Upper lobe of right lung (tissue), 1 donor: Measurements from ENCODE around the gene DRGX. TPM values are rescaled to one million over a fixed set of nuclear protein-coding genes. Genes with fewer than 3 reads are reported as not detected.

ENCODE experiments used
- ATAC-seq: fragments of 200-7000 bp; cut with Tn5 transposase; one replicate; pipeline ENCODE4 v1.9.1; 2020; ENCODE audit warnings: mild to moderate bottlenecking, moderate library complexity
- DNase-seq: peaks from one replicate; pipeline ENCODE4 v3.0.0-alpha.2; 2020
- H3K27ac ChIP-seq: fragments of 200-600 bp; one replicate; pipeline ENCODE4 v1.8.0; 2022
- H3K27me3 ChIP-seq: fragments of 200-600 bp; one replicate; pipeline ENCODE4 v1.8.0; 2022; ENCODE audit warnings: mild to moderate bottlenecking
- H3K36me3 ChIP-seq: fragments of 200-600 bp; one replicate; pipeline ENCODE4 v1.8.0; 2022
- H3K4me1 ChIP-seq: fragments of 200-600 bp; one replicate; pipeline ENCODE4 v1.8.0; 2022
- H3K4me3 ChIP-seq: fragments of 200-600 bp; one replicate; pipeline ENCODE4 v1.8.0; 2022; ENCODE audit warnings: mild to moderate bottlenecking
- H3K9me3 ChIP-seq: fragments of 200-600 bp; one replicate; pipeline ENCODE4 v1.8.0; 2022
- intact Hi-C: fragments of 100-400 bp; cut with DNase I; formaldehyde crosslinking; loops from one replicate; pipeline ENCODE4 v1.11.0; 2022
- total RNA-seq: library from RNA; stranded (reverse); fragmentation: NEBNext Ultra II Directional; extraction: Animal tissue kit (Norgen Biotek cat#: 25700); gene quantifications from one replicate; pipeline ENCODE4 v1.2.1, GENCODE V29; 2021
- TF ChIP-seq, protein P1 (sequence below): fragments of 200-600 bp; IDR thresholded peaks from one replicate; pipeline ENCODE4 v1.8.0; 2022; ENCODE audit warnings: antibody characterized with exemption
- donor health status: DM: no; HTN: yes; CAD: no; lungs with severe emphysema.

DRGX gene
- total RNA-seq, 1 donor from 2014 or later: not detected

DNA sequence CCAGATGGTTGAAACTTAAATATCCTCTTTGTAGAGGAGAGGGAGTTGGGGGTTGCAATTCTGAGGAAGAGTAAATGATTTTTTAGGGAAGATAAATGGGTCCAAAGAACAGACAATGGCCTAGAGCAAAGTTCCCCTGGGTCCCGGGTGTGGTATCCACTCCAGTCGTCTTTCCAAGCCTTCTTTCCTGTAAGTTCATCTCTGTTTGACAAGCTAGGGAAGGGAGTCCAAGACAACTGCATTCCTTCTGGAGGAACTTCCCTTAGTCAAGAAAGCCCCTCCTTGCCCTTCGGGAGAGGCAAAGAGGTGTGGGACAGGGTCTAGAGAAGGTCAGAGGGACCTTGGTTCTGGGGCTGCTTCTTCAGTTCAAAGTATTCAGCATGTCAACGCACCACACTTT is 63.6 kb downstream of the DRGX start:
- H3K9me3 ChIP-seq: no peaks in the 10 kb centered on the region
- ATAC-seq (no peak), DNase-seq (no peak)
- no peaks in the 10 kb centered on the region for H3K27me3 ChIP-seq
- H3K36me3 ChIP-seq: no peaks in the 10 kb centered on the region
- TF ChIP-seq, protein P1, sequence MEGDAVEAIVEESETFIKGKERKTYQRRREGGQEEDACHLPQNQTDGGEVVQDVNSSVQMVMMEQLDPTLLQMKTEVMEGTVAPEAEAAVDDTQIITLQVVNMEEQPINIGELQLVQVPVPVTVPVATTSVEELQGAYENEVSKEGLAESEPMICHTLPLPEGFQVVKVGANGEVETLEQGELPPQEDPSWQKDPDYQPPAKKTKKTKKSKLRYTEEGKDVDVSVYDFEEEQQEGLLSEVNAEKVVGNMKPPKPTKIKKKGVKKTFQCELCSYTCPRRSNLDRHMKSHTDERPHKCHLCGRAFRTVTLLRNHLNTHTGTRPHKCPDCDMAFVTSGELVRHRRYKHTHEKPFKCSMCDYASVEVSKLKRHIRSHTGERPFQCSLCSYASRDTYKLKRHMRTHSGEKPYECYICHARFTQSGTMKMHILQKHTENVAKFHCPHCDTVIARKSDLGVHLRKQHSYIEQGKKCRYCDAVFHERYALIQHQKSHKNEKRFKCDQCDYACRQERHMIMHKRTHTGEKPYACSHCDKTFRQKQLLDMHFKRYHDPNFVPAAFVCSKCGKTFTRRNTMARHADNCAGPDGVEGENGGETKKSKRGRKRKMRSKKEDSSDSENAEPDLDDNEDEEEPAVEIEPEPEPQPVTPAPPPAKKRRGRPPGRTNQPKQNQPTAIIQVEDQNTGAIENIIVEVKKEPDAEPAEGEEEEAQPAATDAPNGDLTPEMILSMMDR: no peak
- H3K4me3 ChIP-seq: no peak overlapping the region
- intact Hi-C loops: no loop called here
- H3K27ac ChIP-seq: no peak overlapping the region
- H3K4me1 ChIP-seq: no peaks in the 10 kb centered on the region

DNA sequence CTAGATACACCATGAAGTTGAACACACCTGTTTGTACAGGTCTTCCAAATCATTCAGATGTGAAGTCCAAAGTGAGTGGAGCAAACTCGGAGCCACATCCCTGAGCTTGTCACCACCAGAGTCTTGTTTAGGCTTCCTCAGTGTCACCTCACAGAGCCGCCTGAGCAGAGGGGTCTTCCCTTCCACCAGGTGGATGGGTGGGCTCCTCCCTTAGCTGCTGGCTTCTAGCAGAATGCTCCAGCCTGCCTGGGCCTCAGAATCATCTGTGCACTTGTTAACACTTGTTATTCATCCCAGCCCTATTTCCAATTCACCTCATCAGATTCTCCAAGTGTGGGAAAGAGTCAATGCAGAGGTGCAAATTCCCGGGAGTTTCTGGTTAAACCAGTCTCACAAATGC is 64.5 kb downstream of the DRGX start:
- DNase-seq: no peak
- Histone ChIP-seq H3K4me1 (no peaks in the 10 kb centered on the region), H3K9me3 (no peaks in the 10 kb centered on the region), H3K4me3 (no peak overlapping the region), H3K27ac (no peak overlapping the region), H3K27me3 (no peaks in the 10 kb centered on the region), H3K36me3 (no peaks in the 10 kb centered on the region)
- ATAC-seq: no peak
- TF ChIP-seq, protein P1: no peak
- intact Hi-C loops: no loop called here

DNA sequence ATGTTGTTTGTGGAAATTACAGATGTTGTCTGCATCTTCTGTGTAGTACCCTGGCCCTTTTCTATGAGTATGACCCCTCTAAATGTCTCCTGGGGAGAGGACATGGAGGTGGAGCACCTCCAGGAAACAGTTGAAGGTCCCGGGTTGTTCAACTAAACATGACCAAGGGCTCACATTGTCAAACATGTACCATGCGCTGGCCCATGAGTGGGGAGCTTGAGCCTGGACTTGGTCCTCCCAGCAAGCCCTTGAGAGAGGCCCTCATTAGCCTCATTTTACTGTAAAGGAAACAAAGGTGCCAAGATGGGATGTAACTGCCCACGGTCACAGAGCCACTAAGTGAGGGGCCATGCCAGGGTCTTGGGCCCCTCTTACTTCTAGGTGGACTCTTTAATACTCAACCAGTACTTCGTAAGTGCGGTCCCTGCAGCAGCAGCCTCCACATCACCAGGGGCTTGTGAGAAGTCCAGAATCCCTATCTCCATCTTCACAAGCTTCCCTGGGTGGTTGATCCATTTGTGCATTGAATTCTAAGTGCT is 65.7 kb downstream of the DRGX start:
- no peaks in the 10 kb centered on the region for H3K9me3 ChIP-seq
- DNase-seq: no peak
- H3K4me1 ChIP-seq: no peaks in the 10 kb centered on the region
- H3K27me3 ChIP-seq: no peaks in the 10 kb centered on the region
- intact Hi-C loops: no loop called here
- no peak overlapping the region for H3K4me3 ChIP-seq
- TF ChIP-seq, protein P1: no peak
- no peak for ATAC-seq
- no peaks in the 10 kb centered on the region for H3K36me3 ChIP-seq
- H3K27ac ChIP-seq: no peak overlapping the region

DNA sequence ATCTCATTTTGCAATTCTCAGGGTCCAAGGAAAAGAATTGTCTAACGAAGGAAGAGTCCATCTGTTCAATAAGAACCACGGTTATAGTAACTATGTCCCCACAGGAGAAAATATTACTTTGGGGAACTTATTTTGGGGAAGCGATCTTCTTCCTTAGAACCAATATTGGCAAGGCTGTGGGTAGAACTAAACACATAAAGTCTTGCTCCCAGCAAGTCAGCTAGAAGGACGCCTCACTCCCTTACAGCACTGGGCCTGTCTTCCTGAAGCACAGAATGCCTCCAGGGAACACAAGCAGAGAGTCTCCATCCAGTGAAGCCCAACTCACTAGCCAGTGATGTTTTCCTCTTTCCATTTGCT is 66.8 kb downstream of the DRGX start:
- intact Hi-C loops: no loop called here
- TF ChIP-seq, protein P1: no peak
- H3K9me3 ChIP-seq: no peaks in the 10 kb centered on the region
- no peaks in the 10 kb centered on the region for H3K36me3 ChIP-seq
- H3K27me3 ChIP-seq: no peaks in the 10 kb centered on the region
- DNase-seq: no peak
- H3K27ac ChIP-seq: no peak overlapping the region
- ATAC-seq: peak; percentile 24
- H3K4me1 ChIP-seq: no peaks in the 10 kb centered on the region
- no peak overlapping the region for H3K4me3 ChIP-seq

DNA sequence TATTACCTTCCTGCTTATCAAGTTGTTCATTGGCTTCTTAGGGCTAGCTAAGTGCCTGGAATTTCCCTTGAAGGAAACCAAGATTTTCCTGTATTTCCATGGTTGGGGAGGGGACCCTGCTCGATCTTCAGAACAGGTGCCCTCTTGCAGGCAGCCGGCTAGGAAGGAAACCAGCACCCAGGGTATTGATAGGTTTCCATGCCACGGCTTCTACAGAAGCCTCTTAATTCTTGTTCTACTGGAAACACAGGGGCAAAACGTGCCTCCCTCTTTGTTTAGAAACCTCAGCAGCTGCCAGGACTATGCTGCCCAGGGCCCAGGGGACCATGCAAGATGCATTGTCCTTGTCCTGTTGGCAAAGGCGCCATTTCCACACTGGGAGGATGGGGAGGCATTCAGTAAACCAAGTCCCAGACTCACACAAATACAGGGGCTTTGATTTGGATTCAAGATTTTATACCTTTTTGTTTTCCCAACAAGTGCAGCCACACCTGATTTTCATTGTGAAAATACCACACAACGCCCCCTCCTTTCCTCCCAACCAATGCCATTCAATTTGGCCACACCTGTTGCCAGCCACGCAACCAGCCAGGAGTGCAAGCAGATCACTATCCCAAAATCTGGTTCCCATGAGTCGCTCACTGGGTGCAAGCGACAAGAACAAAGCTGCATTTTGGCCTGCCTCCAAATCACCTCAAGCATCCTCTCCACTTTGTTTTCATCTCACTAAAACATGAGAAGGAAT is 67.3 kb downstream of the DRGX start:
- ATAC-seq (no peak), DNase-seq (no peak)
- TF ChIP-seq, protein P1: no peak
- H3K36me3 ChIP-seq: no peaks in the 10 kb centered on the region
- no peaks in the 10 kb centered on the region for H3K27me3 ChIP-seq
- H3K4me3 ChIP-seq: no peak overlapping the region
- H3K27ac ChIP-seq: no peak overlapping the region
- no peaks in the 10 kb centered on the region for H3K9me3 ChIP-seq
- intact Hi-C loops: no loop called here
- no peaks in the 10 kb centered on the region for H3K4me1 ChIP-seq
